Prostate gland (tissue), 2 donors: ENCODE results near the gene TIMP2. TPM values are rescaled to one million over a fixed set of nuclear protein-coding genes. Genes with fewer than 3 reads are reported as not detected.

Experiments used
- DNase-seq: peaks from one replicate; pipeline ENCODE4 v3.0.0-alpha.2; 2019; ENCODE audit warnings: low spot score
- H3K27ac ChIP-seq, 2 donors: fragments of 200-600 bp; sonication (generic); 2 replicates each; pipeline ENCODE4 v1.5.1; 2017 to 2019
- H3K27me3 ChIP-seq: fragments of 200-600 bp; sonication (generic); replicated peaks from 2 replicates; pipeline ENCODE4 v1.5.1; 2019; ENCODE audit not compliant: insufficient read depth
- H3K36me3 ChIP-seq, 2 donors: fragments of 200-600 bp; sonication (generic); 1 replicate in 1 of 2; 2 replicates in 1 of 2; pipeline versions ENCODE4 v1.5.1 to v1.8.1; 2017 to 2019
- H3K4me1 ChIP-seq: fragments of 200-600 bp; sonication (generic); replicated peaks from 2 replicates; pipeline ENCODE4 v1.5.1; 2019
- H3K4me3 ChIP-seq, 2 donors: fragments of 200-600 bp; sonication (generic); 2 replicates each; pipeline ENCODE4 v1.5.1; 2017 to 2019
- H3K9me3 ChIP-seq: fragments of 200-600 bp; sonication (generic); 2 replicates; pipeline ENCODE4 v1.5.1; 2017
- POLR2A ChIP-seq: fragments of 450-650 bp; IDR thresholded peaks from one replicate; pipeline ENCODE4 v1.6.1; 2016; ENCODE audit warnings: antibody characterized with exemption, mild to moderate bottlenecking
- POLR2AphosphoS5 ChIP-seq: sonication (generic); formaldehyde crosslinking; IDR thresholded peaks from one replicate; pipeline ENCODE4 v1.6.1; 2017; ENCODE audit warnings: antibody characterized with exemption
- WGBS: methylation state at CpG from one replicate; pipeline ENCODE4 v1.1.5; 2018; 5-methylcytosine and 5-hydroxymethylcytosine counted together
- intact Hi-C: fragments of 100-400 bp; cut with DNase I; formaldehyde crosslinking; loops from one replicate; pipeline ENCODE4 v1.14.2; 2022
- total RNA-seq, 2 donors: library from RNA; depleted of rRNA; stranded (reverse); fragments of >200 nt; gene quantifications; one replicate each; pipeline ENCODE4 v1.1.0, GENCODE V29; 2016
- TF ChIP-seq, protein P1 (sequence below), 4 experiments: fragments of 200-600 bp in 2 of 4; fragments of 450-650 bp in 2 of 4; sonication (generic) in 2 of 4; IDR thresholded peaks; 1 replicate in 3 of 4; 2 replicates in 1 of 4; pipeline ENCODE4 v1.5.1; 2016 to 2019; ENCODE audit warnings: antibody characterized with exemption in 4 of 4, mild to moderate bottlenecking in 2 of 4, moderate library complexity in 2 of 4

Gene TIMP2
- total RNA-seq, 2 donors from 2014 or later: 54.5 to 500 TPM

DNA sequence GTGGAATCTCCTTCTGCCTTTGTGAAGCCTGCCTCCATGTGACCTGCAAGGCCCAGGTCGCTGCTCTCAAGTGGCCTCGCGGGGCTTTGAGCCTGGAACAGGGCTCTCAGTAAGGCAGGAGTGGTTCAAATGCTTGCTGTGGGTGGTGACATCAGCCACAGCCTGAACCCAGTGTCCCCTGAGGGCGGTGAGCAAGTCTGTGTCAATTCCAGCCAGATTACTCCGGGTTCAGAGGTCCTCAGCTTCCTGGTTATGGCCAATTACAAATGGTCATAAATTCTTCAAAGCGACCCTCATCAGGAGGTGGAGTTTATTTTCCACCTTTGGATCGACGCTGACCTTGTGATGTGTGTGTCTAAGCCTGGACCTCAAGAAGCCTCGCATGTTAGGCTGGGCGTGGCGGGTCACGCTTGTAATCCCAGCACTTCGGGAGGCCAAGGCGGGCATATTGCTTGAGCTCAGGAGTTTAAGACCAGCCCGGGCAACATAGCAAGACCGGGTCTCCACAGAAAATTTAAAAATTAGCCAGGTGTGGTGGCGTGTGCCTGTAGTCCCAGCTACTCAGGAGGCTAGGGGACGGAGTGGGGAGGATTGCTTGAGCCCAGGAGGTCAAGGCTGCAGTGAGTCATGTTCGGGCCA lies 37.3 kb upstream of the TIMP2 start:
- intact Hi-C loops: no loop called here
- 77% methylated on average over 19 of the region's 19 CpGs for WGBS
- Histone ChIP-seq H3K4me1 (no peaks in the 10 kb centered on the region), H3K27me3 (no peaks in the 10 kb centered on the region), H3K36me3 (no peaks in the 10 kb centered on the region), H3K27ac (no peak overlapping the region), H3K4me3 (no peak overlapping the region), H3K9me3 (no peaks in the 10 kb centered on the region)
- TF ChIP-seq, protein P1, sequence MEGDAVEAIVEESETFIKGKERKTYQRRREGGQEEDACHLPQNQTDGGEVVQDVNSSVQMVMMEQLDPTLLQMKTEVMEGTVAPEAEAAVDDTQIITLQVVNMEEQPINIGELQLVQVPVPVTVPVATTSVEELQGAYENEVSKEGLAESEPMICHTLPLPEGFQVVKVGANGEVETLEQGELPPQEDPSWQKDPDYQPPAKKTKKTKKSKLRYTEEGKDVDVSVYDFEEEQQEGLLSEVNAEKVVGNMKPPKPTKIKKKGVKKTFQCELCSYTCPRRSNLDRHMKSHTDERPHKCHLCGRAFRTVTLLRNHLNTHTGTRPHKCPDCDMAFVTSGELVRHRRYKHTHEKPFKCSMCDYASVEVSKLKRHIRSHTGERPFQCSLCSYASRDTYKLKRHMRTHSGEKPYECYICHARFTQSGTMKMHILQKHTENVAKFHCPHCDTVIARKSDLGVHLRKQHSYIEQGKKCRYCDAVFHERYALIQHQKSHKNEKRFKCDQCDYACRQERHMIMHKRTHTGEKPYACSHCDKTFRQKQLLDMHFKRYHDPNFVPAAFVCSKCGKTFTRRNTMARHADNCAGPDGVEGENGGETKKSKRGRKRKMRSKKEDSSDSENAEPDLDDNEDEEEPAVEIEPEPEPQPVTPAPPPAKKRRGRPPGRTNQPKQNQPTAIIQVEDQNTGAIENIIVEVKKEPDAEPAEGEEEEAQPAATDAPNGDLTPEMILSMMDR (IDR thresholded peaks at IDR 0.05): no peak
- no peak for TF ChIP-seq POLR2AphosphoS5
- TF ChIP-seq POLR2A: no peak
- no peak for DNase-seq

DNA sequence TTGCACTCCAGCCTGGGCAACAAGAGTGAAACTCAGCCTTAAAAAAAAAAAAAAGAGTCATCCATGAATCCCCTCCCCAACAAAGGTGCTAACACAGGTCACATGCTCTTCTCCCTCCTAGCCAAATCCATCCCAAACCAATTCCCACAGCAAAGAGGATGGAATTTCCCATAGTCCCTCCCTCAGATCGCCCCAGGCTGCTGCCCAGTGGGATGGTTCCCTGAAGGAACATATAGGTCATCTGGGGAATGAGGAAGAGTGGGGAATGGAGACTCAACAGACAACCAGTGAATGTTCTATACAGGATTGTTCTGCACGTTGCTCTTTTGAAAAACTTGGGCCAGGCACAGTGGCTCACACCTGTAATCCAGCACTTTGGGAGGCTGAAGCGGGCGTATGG lies 36.4 kb upstream of the TIMP2 start:
- no peak overlapping the region for H3K4me3 ChIP-seq
- WGBS: 96% methylated on average over 4 of the region's 4 CpGs
- no peaks in the 10 kb centered on the region for H3K4me1 ChIP-seq
- H3K36me3 ChIP-seq: no peaks in the 10 kb centered on the region
- no peaks in the 10 kb centered on the region for H3K9me3 ChIP-seq
- H3K27me3 ChIP-seq: no peaks in the 10 kb centered on the region
- no peak overlapping the region for H3K27ac ChIP-seq
- TF ChIP-seq, protein P1 (IDR thresholded peaks at IDR 0.05): no peak
- TF ChIP-seq POLR2A (no peak), POLR2AphosphoS5 (no peak)
- intact Hi-C loops: no loop called here
- DNase-seq: no peak

DNA sequence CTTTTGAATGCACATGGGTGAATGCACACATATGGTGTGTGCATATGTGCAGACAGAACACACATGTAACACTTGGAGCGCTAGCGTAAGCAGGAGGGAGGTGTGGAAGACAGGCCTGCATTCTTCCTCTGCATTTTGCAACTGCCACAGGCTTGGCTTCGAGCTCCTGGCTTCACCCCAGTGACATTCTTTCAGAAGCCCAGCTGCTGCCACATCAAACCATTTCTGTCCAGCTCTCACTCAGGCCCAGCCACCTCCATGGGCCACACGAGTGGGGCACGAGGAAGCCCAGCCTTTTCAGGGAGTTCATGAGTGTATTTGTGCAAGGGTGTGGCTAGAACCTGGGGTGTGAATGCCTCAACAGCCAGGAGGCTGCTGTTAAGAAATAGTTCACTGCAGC lies 35.7 kb upstream of the TIMP2 start:
- Histone ChIP-seq H3K36me3 (no peaks in the 10 kb centered on the region), H3K9me3 (no peaks in the 10 kb centered on the region), H3K4me3 (no peak overlapping the region), H3K4me1 (no peaks in the 10 kb centered on the region), H3K27me3 (no peaks in the 10 kb centered on the region), H3K27ac (no peak overlapping the region)
- WGBS: 64% methylated on average over 5 of the region's 5 CpGs
- intact Hi-C loops: no loop called here
- TF ChIP-seq POLR2A (no peak), POLR2AphosphoS5 (no peak)
- TF ChIP-seq, protein P1 (IDR thresholded peaks at IDR 0.05): no peak
- DNase-seq: no peak

DNA sequence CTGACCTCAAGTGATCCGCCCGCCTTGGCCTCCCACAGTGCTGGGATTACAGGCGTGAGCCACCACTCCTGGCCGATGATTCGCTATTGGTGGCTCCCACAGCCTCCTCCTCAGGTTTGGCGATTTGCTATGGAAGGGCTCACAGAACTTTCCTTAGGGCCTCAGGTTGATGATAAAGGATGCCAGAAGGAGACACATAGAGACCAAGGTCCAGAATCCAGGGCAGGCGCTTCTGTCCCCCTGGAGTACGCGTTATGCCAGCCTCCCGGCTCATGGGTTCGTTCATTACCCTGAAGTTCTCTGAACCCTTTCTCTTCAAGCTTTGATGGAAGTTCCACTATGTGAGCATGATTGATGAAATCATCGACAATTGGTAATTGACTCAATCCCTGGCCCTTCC lies 34.6 kb upstream of the TIMP2 start:
- no peaks in the 10 kb centered on the region for H3K27me3 ChIP-seq
- no peak for TF ChIP-seq POLR2A
- TF ChIP-seq, protein P1 (IDR thresholded peaks at IDR 0.05): no peak
- TF ChIP-seq POLR2AphosphoS5: no peak
- H3K4me3 ChIP-seq: no peak overlapping the region
- intact Hi-C loops: no loop called here
- H3K27ac ChIP-seq: no peak overlapping the region
- no peaks in the 10 kb centered on the region for H3K4me1 ChIP-seq
- no peak for DNase-seq
- 96% methylated on average over 12 of the region's 12 CpGs for WGBS
- H3K9me3 ChIP-seq: no peaks in the 10 kb centered on the region
- no peaks in the 10 kb centered on the region for H3K36me3 ChIP-seq

DNA sequence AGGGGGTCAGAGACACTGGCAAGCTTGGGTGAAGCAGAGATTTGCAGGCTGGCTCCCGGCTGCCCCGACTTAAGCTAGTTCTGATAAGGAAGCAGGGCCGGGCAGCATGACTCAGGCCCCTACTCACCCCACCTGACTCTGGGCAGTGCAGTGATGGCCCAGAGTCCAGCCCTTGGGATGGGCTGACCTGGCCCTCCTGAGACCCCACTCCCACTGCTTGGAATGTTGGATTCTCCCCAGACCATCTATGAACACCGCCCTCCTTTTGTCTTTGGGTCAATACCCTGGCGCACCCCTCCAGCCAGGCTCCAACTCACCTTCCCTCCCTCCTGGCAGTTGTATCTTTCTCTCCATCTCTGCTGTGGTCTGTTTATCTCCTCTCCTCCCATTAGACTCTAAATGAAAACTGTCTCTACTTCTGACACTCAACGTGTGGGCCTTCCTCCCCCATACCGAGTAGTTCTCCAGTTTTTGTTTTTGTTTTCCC lies 33.5 kb upstream of the TIMP2 start:
- 88% methylated on average over 7 of the region's 7 CpGs for WGBS
- no peaks in the 10 kb centered on the region for H3K36me3 ChIP-seq

More for the DNA sequence above, 33.5 kb upstream of the TIMP2 start:
- TF ChIP-seq, protein P1 (IDR thresholded peaks at IDR 0.05): no peak
- TF ChIP-seq POLR2A: no peak
- no peak for TF ChIP-seq POLR2AphosphoS5
- Histone ChIP-seq H3K27ac (no peak overlapping the region), H3K9me3 (no peaks in the 10 kb centered on the region), H3K4me3 (no peak overlapping the region), H3K27me3 (no peaks in the 10 kb centered on the region), H3K4me1 (no peaks in the 10 kb centered on the region)
- DNase-seq: no peak
- intact Hi-C loops: no loop called here
